K562 (cell line): ENCODE data around the gene NEB. TPM values are rescaled to one million over a fixed set of nuclear protein-coding genes. Genes with fewer than 3 reads are reported as not detected.
A peak's percentile ranks its signal among the peaks of the same experiment; 100 is the strongest.

Experiments used
- ATAC-seq: fragments of 200-7000 bp; cut with Tn5 transposase; 3 replicates; pipeline ENCODE4 v1.9.1; 2020; ENCODE audit warnings: moderate library complexity
- BruUV-seq: library from RNA; stranded (reverse); fragments of 400-500 nt; replicated peaks from 2 replicates; lab custom pipeline; 2021; lab: Mats Ljungman, UMichigan
- CTCF ChIA-PET: fragments of 300-600 bp; formaldehyde crosslinking; extraction: SDS; loops from one replicate; lab custom pipeline; 2021; ENCODE audit warnings: low intra/inter-chr PET ratio; lab: Yijun Ruan, JAX
- POLR2A ChIA-PET: fragments of 300-600, 350-650 bp; sonication (Branson Sonifier 250); formaldehyde crosslinking; extraction: SDS; loops from one replicate; lab custom pipeline; 2021; ENCODE audit warnings: antibody characterized with exemption, inconsistent platforms; lab: Yijun Ruan, JAX
- DNase-seq, 4 experiments: peaks; one replicate each; pipeline versions ENCODE4 v3.0.0 to v3.0.0-alpha.2; 2011 to 2018; ENCODE audit warnings: low spot score in 3 of 4, mixed read lengths in 3 of 4; ENCODE audit errors: extremely low read depth in 1 of 4
- FAIRE-seq: peaks from 2 replicates; lab custom pipeline; 2011; peaks lifted over from hg19 to GRCh38; lab: Jason Lieb, UNC
- H2AFZ ChIP-seq: 2 replicates; pipeline ENCODE4 v1.6.0; 2011; ENCODE audit warnings: low read depth, low read length, control low read depth, inconsistent platforms
- H3K27ac ChIP-seq: fragments of 200-600 bp; 3 replicates; pipeline ENCODE4 v1.8.0; 2011; ENCODE audit warnings: low read depth, mild to moderate bottlenecking, control low read depth, inconsistent platforms, low read length, moderate library complexity, mixed read lengths; ENCODE audit errors: extremely low read depth
- H3K27me3 ChIP-seq, 2 experiments: fragments of 300-600 bp in 1 of 2; 2 replicates in 1 of 2; 3 replicates in 1 of 2; pipeline versions ENCODE4 v1.6.0 to v1.8.0; 2011; ENCODE audit warnings: inconsistent platforms in 2 of 2, low read length in 2 of 2, mild to moderate bottlenecking in 1 of 2, mixed read lengths in 1 of 2, moderate library complexity in 1 of 2; ENCODE audit not compliant: control insufficient read depth in 2 of 2, insufficient read depth in 2 of 2
- H3K36me3 ChIP-seq: fragments of 300-600 bp; 3 replicates; pipeline ENCODE4 v1.8.0; 2011; ENCODE audit warnings: mild to moderate bottlenecking, low read length, inconsistent platforms; ENCODE audit not compliant: control insufficient read depth, insufficient read depth
- H3K4me1 ChIP-seq, 2 experiments: fragments of 200-600 bp in 1 of 2; replicated peaks in 1 of 2; 2 replicates in 1 of 2; 3 replicates in 1 of 2; pipeline versions ENCODE4 v1.5.1 to v1.8.0; 2011; ENCODE audit warnings: inconsistent platforms in 2 of 2, low read length in 2 of 2, mild to moderate bottlenecking in 1 of 2, mixed read lengths in 1 of 2, moderate library complexity in 1 of 2; ENCODE audit not compliant: control insufficient read depth in 2 of 2, insufficient read depth in 2 of 2
- H3K4me2 ChIP-seq: 2 replicates; pipeline ENCODE4 v1.6.1; 2011; ENCODE audit warnings: low read length, control low read depth, inconsistent platforms, mixed read lengths; ENCODE audit not compliant: insufficient read depth
- H3K4me3 ChIP-seq: fragments of 200-600 bp; sonication (generic), shearing (Covaris generic); 2 replicates; pipeline ENCODE4 v1.5.1; 2016; ENCODE audit warnings: control low read depth, inconsistent platforms
- H3K79me2 ChIP-seq: fragments of 200-600 bp; 3 replicates; pipeline ENCODE4 v1.8.0; 2011; ENCODE audit warnings: low read length, inconsistent platforms; ENCODE audit not compliant: control insufficient read depth, insufficient read depth
- H3K9ac ChIP-seq, 2 experiments: 2 replicates each; pipeline versions ENCODE4 v1.6.0 to v1.6.1; 2011; ENCODE audit warnings: low read depth in 2 of 2, low read length in 2 of 2, control low read depth in 1 of 2, inconsistent platforms in 1 of 2, mild to moderate bottlenecking in 1 of 2, mixed read lengths in 1 of 2; ENCODE audit not compliant: insufficient read depth in 1 of 2
- H3K9me1 ChIP-seq: one replicate; pipeline ENCODE4 v1.6.0; 2011; ENCODE audit warnings: inconsistent platforms, mild to moderate bottlenecking, low read length, moderate library complexity; ENCODE audit not compliant: control insufficient read depth, insufficient read depth
- H3K9me3 ChIP-seq: replicated peaks from 2 replicates; pipeline ENCODE4 v1.5.1; 2011; ENCODE audit warnings: low read depth, low read length, inconsistent platforms; ENCODE audit not compliant: control insufficient read depth, insufficient read depth
- H4K20me1 ChIP-seq: replicated peaks from 2 replicates; pipeline ENCODE4 v1.6.1; 2011; ENCODE audit warnings: low read length, inconsistent platforms, mixed read lengths; ENCODE audit not compliant: control insufficient read depth, insufficient read depth
- CTBP1 ChIP-seq: fragments of 450-650 bp; IDR thresholded peaks from 2 replicates; pipeline ENCODE4 v1.6.1; 2016; ENCODE audit warnings: borderline replicate concordance
- EP400 ChIP-seq: fragments of 450-650 bp; IDR thresholded peaks from 2 replicates; pipeline ENCODE4 v1.6.1; 2017; ENCODE audit warnings: antibody characterized with exemption, mild to moderate bottlenecking, moderate library complexity
- HMBOX1 ChIP-seq: sonication (generic); IDR thresholded peaks from 2 replicates; pipeline ENCODE4 v1.6.1; 2016
- MEIS2 ChIP-seq: fragments of 450-650 bp; IDR thresholded peaks from 2 replicates; pipeline ENCODE4 v1.6.1; 2014; ENCODE audit warnings: mild to moderate bottlenecking; ENCODE audit not compliant: partially characterized antibody
- NFIC ChIP-seq: fragments of 450-650 bp; IDR thresholded peaks from 2 replicates; pipeline ENCODE4 v1.6.1; 2017; ENCODE audit warnings: mild to moderate bottlenecking, inconsistent platforms
- NR0B1 ChIP-seq: fragments of 450-650 bp; IDR thresholded peaks from one replicate; pipeline ENCODE4 v1.6.1; 2018; ENCODE audit warnings: mild to moderate bottlenecking, moderate library complexity; ENCODE audit not compliant: partially characterized antibody
- PBX2 ChIP-seq, 2 experiments: IDR thresholded peaks in 1 of 2; conservative IDR thresholded peaks in 1 of 2; 2 replicates each; pipeline ENCODE4 v1.6.1; 2016; ENCODE audit warnings: low read depth in 2 of 2, mild to moderate bottlenecking in 1 of 2, missing compliant biosample characterization in 1 of 2, missing genetic modification characterization in 1 of 2, moderate library complexity in 1 of 2
- PKNOX1 ChIP-seq: fragments of 450-650 bp; IDR thresholded peaks from 2 replicates; pipeline ENCODE4 v1.6.1; 2016
- RAD51 ChIP-seq: fragments of 450-650 bp; IDR thresholded peaks from 2 replicates; pipeline ENCODE4 v1.7.1; 2016; ENCODE audit warnings: low read depth, mild to moderate bottlenecking, borderline replicate concordance
- SREBF2 ChIP-seq: sonication (generic); formaldehyde crosslinking; IDR thresholded peaks from 2 replicates; pipeline ENCODE4 v1.4.0; 2020; ENCODE audit warnings: mild to moderate bottlenecking, missing genetic modification reagents
- USF1 ChIP-seq: sonication (generic); formaldehyde crosslinking; IDR thresholded peaks from 2 replicates; pipeline ENCODE4 v1.9.0; 2022; ENCODE audit warnings: mild to moderate bottlenecking, missing genetic modification reagents
- USF2 ChIP-seq: sonication (generic); formaldehyde crosslinking; IDR thresholded peaks from 2 replicates; pipeline ENCODE4 v1.5.0; 2020; ENCODE audit warnings: missing genetic modification reagents
- ZNF311 ChIP-seq: fragments of 250-450 bp; sonication (Bioruptor Pico); IDR thresholded peaks from 2 replicates; pipeline ENCODE4 v1.4.0; 2020; ENCODE audit warnings: mild to moderate bottlenecking, moderate library complexity
- WGBS: fragments of 100-300 bp; shearing (Covaris generic); methylation state at CpG from one replicate; pipeline ENCODE4 v1.1.6; 2016; ENCODE audit warnings: low coverage, mixed read lengths; ENCODE audit not compliant: insufficient coverage; ENCODE audit errors: missing lambda C conversion rate; 5-methylcytosine and 5-hydroxymethylcytosine counted together
- in situ Hi-C: fragments of 300-500 bp; cut with MboI; formaldehyde crosslinking; loops from 4 replicates; pipeline ENCODE4 v1.15.0; 2018; ENCODE audit warnings: inconsistent platforms, mixed read lengths
- intact Hi-C: fragments of 100-400 bp; cut with micrococcal nuclease; formaldehyde crosslinking; loops from 2 replicates; pipeline ENCODE4 v1.14.2; 2022
- polyA plus RNA-seq, 8 experiments: library from polyadenylated mRNA; depleted of rRNA in 4 of 8; stranded (reverse) in 5 of 8; unstranded in 3 of 8; fragments of >200 nt; fragmentation: Nextera tagmentation in 2 of 8; fragmentation: Illumina TruSeq in 1 of 8; extraction: Ambion mirVana in 2 of 8; extraction: Trizol in 1 of 8; gene quantifications; 2 replicates each; pipeline versions ENCODE4 v1.2.1 to v1.2.3, GENCODE V29; 2011 to 2014; ENCODE audit warnings: inconsistent platforms in 1 of 8, missing spikeins in 1 of 8
- total RNA-seq, 7 experiments: library from RNA; depleted of rRNA in 6 of 7; stranded (reverse); fragments of >200 nt in 6 of 7; fragmentation: Illumina TruSeq in 2 of 7; extraction: Trizol in 2 of 7; gene quantifications; 2 replicates each; pipeline versions ENCODE4 v1.2.1 to v1.2.3, GENCODE V29; 2011 to 2021; ENCODE audit warnings: low replicate concordance in 1 of 7

Gene NEB
- total and polyA plus RNA-seq, 9 of the 15 experiments (the other 6 are each of a cell fraction or from before 2014, with no cell fraction given), result 1.7 to 3.8 (median 2.9) TPM

GRCh38 chr2:151570191-151570590 lies 164.1 kb downstream of the NEB start (continued):
- TF ChIP-seq SREBF2 (CRISPR knock-in tag), result no peak
- no peak for TF ChIP-seq NR0B1
- no peak for TF ChIP-seq CTBP1
- no peak for TF ChIP-seq ZNF311

- FAIRE-seq, result no peak
- 16% methylated on average over 8 of the region's 8 CpGs for WGBS
- Histone ChIP-seq H3K36me3 (no peaks in the 10 kb centered on the region), H3K4me3 (no peak overlapping the region), H3K79me2 (no peaks in the 10 kb centered on the region), H2AFZ (no peak overlapping the region), H3K4me2 (no peak overlapping the region), H3K9me1 (no peaks in the 10 kb centered on the region), H4K20me1 (no peaks in the 10 kb centered on the region), H3K27me3 (0 out of 5 replicates have a peak, but pooled peaks cover 0 to 5% of the 10 kb centered on the region in 2 experiments), H3K4me1 (no peaks in the 10 kb centered on the region), H3K27ac (no peak overlapping the region), H3K9ac (no peak overlapping the region), H3K9me3 (no peaks in the 10 kb centered on the region)
- POLR2A ChIA-PET, result no interaction called here
- CTCF ChIA-PET, result no interaction called here
- DNase-seq, result peak in 1 of 4 experiments; percentile 19
- no TSS peak for BruUV-seq
- in situ Hi-C loops, result no loop called here
- peak; percentile 73 for ATAC-seq
- intact Hi-C loops, result no loop called here
- TF ChIP-seq NFIC, result peak; percentile 79
- TF ChIP-seq PBX2 (CRISPR knock-in tag; IDR thresholded peaks at IDR 0.05; ENCODE audit: low read depth), result no peak
- TF ChIP-seq PBX2 (tag; conservative IDR thresholded peaks at IDR 0.05; ENCODE audit: low read depth), result peak; percentile 40; the same call in 1 of the 2 replicates
- TF ChIP-seq USF1 (CRISPR knock-in tag), result peak; percentile 59
- peak; percentile 40; the same call in 1 of the 2 replicates for TF ChIP-seq USF2 (CRISPR knock-in tag)
- TF ChIP-seq PKNOX1, result peak; percentile 90
- TF ChIP-seq HMBOX1, result 0 out of 2 replicates have a peak, but pooled peaks have one; percentile 16
- no peak for TF ChIP-seq EP400
- TF ChIP-seq MEIS2, result peak; percentile 70
- TF ChIP-seq RAD51, result peak; percentile 51
These were observed 165.1 kb downstream of the NEB start for GRCh38 chr2:151569167-151569566.
